Fibroblast of mammary gland (primary cell): ENCODE results near the gene ABHD8.

Source experiments
- DNase-seq: peaks from one replicate; pipeline ENCODE4 v3.0.0-alpha.2; 2010; ENCODE audit warnings: low read depth
- H3K4me3 ChIP-seq: 2 replicates; pipeline ENCODE4 v1.5.1; 2011; ENCODE audit warnings: low read depth, mild to moderate bottlenecking, low read length, moderate library complexity; ENCODE audit not compliant: control insufficient read depth
- TF ChIP-seq, protein P1 (sequence below): conservative IDR thresholded peaks from 2 replicates; pipeline ENCODE4 v1.5.1; 2011; ENCODE audit warnings: low read depth, low read length, inconsistent platforms; ENCODE audit not compliant: control insufficient read depth, insufficient read depth

The ABHD8 gene

DNA sequence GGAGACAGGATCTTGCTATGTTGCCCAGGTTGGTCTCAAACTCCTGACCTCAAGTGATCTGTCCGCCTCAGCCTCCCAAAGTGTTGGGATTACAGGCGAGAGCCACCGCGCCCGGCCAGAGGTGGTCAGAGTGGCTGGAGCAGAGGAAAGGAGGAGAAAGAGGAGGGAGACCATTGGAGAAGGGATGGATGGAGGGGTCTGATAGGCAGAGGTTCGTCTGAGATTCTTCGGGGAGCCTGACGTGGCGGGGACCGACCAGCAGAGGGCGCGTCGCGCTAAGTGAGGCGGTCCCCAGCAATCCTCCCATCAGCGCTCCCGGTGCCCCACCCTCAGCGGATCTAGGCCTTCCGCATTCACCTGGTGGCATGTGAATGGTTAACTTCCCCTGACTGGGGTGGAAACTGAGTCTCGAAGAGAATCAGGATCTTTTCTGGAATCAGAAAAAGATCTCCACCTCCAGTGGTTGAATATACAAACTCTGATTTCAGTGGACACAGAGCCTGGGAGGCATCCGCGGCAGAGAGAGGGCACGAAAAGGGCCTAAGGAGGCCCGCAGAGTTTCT lies 43.0 kb upstream of the ABHD8 start:
- no peak overlapping the region for H3K4me3 ChIP-seq
- TF ChIP-seq, protein P1, sequence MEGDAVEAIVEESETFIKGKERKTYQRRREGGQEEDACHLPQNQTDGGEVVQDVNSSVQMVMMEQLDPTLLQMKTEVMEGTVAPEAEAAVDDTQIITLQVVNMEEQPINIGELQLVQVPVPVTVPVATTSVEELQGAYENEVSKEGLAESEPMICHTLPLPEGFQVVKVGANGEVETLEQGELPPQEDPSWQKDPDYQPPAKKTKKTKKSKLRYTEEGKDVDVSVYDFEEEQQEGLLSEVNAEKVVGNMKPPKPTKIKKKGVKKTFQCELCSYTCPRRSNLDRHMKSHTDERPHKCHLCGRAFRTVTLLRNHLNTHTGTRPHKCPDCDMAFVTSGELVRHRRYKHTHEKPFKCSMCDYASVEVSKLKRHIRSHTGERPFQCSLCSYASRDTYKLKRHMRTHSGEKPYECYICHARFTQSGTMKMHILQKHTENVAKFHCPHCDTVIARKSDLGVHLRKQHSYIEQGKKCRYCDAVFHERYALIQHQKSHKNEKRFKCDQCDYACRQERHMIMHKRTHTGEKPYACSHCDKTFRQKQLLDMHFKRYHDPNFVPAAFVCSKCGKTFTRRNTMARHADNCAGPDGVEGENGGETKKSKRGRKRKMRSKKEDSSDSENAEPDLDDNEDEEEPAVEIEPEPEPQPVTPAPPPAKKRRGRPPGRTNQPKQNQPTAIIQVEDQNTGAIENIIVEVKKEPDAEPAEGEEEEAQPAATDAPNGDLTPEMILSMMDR, result peak; percentile 76
- DNase-seq, result peak; percentile 54

DNA sequence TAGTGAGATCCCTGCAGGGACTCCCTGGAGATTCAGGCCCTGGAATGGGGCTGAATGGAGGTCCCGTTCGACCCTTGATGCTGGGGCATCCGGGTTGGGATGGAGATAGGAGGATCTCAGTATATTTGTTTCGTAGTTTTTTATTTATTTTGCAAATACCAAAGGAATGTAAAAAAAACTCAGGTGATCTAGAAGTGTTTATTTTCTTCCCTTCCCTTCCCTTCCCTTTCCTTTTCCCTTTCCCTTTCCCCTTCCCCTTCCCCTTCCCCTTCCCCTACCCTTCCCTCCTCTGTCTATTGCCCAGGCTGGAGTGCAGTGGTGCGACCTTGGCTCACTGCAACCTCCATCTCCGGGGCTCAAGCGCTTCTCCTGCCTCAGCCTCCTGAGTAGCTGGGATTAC lies 38.6 kb upstream of the ABHD8 start:
- TF ChIP-seq, protein P1, result no peak
- no peak overlapping the region for H3K4me3 ChIP-seq
- DNase-seq, result no peak

DNA sequence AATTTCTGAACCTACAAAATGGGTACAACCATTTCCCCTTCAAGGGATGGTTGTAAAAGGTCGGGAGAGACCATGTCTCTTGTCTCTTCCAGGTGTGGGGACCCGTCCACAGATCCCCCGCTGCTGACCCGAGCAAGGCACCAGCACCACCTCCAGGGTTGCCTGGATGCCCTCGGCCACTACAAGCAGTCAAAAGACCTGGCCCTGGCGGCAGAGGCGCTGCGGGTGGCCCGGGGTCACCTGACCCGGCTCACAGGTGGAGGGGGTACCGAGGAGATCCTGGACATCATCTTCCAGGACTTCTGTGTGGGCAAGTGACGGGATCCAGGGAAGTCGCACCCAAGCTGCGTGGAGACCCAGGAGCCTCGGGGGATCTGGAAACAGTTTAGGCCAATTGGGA lies 38.2 kb upstream of the ABHD8 start:
- TF ChIP-seq, protein P1, result no peak
- no peak for DNase-seq

DNA sequence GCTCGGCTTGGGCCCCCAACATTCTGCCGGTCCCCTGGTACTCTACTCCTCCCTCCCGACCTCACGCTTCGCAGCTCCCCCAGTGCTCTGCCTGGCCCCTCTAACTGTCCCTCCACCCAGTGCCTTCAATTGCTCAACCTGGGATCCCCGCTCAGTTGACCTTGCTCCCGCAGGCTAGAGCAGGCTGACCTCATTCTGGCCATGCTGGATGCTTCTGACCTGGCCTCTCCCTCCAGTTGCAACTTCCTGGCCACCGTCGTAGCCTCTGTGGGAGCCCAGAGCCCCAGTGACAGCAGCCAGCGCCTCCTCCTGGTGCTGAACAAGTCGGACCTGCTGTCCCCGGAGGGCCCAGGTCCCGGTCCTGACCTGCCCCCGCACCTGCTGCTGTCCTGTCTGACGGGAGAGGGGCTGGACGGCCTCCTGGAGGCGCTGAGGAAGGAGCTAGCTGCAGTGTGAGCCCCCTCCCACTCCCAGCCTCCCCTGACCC lies 37.7 kb upstream of the ABHD8 start:
- TF ChIP-seq, protein P1, result no peak
- no peak for DNase-seq
- H3K4me3 ChIP-seq, result no peak overlapping the region

More for the DNA sequence above, 38.2 kb upstream of the ABHD8 start:
- H3K4me3 ChIP-seq, result no peak overlapping the region

DNA sequence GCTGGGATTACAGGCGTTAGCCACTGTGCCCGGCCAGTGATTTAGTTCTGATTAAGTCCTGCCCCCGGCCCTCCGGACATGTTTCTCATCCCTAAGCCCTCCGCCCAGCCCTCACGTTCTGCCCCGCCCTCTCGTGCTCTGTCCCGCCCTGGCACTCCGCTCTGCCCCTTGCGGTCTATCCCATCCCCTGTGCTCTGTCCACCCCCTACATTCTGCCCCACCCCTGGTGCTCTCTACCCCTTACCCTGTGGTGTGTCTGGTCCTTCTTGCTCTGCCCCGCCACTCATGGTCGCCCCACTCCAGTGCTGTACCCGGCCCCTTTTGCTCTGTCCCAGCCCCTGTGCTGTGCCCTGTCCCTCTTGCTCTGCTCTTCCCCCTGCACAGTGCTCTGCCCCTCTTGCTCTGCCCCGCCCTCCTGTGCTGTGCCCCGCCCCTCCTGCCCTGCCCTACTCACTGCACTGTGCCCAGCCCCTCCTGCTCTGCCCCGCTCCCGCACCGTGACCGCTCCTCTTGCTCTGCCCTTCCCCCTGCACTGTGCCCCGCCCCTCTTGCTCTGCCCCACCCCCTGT lies 37.2 kb upstream of the ABHD8 start:
- TF ChIP-seq, protein P1, result no peak
- no peak for DNase-seq
- H3K4me3 ChIP-seq, result no peak overlapping the region

DNA sequence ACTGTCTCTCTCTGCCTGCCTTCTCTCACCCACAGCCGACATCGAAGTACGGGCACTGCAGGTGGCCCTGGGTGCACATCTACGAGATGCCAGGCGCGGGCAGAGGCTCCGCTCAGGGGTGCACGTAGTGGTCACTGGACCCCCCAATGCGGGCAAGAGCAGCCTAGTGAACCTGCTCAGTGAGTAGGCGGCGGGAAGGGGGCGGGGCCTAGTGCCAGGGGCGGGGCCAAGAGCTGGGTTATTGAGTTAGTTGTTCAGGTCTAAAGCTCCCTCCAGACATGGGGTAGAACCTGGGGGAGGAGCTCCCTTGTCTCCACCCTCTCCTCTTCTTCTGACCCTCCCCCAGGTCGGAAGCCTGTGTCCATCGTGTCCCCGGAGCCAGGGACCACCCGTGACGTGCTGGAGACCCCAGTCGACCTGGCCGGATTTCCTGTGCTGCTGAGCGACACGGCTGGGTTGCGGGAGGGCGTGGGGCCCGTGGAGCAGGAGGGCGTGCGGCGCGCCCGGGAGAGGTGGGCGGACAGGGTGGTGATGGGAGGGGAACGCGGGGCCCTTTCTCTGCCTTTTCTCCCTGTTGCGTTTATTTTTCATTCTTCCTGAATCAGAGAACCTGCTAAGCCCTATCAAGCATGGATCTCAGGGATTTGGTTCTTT lies 36.0 kb upstream of the ABHD8 start:
- H3K4me3 ChIP-seq, result no peak overlapping the region

More for the DNA sequence above, 36.0 kb upstream of the ABHD8 start:
- TF ChIP-seq, protein P1, result no peak
- DNase-seq, result no peak
